Activated effector memory CD4-positive, alpha-beta T cell treated with Interleukin-2 at 50 U/mL for 16 hours (primary cell): ENCODE data around the gene KREMEN1.
"Not testable (repeated sequence)": the region's sequence is repeated elsewhere in the genome, so short reads cannot be mapped to it uniquely, and the experiment has no call there.

Experiments used
- DNase-seq: peaks from one replicate; pipeline ENCODE4 v3.0.0-alpha.2; 2020

The KREMEN1 gene, protein sequence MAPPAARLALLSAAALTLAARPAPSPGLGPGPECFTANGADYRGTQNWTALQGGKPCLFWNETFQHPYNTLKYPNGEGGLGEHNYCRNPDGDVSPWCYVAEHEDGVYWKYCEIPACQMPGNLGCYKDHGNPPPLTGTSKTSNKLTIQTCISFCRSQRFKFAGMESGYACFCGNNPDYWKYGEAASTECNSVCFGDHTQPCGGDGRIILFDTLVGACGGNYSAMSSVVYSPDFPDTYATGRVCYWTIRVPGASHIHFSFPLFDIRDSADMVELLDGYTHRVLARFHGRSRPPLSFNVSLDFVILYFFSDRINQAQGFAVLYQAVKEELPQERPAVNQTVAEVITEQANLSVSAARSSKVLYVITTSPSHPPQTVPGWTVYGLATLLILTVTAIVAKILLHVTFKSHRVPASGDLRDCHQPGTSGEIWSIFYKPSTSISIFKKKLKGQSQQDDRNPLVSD

DNA sequence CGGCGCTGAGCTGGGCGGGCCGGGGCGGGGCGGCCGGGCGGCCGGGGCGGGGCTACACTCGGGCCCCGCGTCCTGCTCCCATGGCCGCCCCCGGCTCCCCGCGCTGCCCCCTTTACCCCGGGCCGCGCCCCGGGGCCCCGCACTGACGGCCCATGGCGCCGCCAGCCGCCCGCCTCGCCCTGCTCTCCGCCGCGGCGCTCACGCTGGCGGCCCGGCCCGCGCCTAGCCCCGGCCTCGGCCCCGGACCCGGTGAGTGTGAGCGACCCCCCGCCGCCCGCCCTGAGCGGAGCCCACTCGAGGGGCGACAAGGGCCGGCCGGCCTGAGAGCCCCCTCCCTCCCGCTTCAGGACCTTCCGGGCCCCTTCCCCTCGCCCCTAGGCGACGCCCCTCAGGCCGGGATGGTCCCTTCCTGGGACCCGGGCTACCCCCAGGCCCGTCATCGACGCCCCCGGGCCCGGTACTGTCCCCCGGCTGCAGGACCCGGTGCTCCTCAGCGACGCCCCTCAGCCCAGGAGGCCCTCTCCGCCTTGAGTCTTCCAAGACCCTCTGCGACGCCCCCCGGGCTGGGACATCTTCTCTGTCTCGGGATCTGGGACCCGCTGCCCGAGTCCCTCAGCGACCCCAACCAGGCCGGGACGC, at the start of gene KREMEN1:
Gene KREMEN1 (plus strand): TSS at position 57 of the 639 bp plus-strand sequence. CDS start 96 bp downstream, at position 153.
- DNase-seq, result no peak

DNA sequence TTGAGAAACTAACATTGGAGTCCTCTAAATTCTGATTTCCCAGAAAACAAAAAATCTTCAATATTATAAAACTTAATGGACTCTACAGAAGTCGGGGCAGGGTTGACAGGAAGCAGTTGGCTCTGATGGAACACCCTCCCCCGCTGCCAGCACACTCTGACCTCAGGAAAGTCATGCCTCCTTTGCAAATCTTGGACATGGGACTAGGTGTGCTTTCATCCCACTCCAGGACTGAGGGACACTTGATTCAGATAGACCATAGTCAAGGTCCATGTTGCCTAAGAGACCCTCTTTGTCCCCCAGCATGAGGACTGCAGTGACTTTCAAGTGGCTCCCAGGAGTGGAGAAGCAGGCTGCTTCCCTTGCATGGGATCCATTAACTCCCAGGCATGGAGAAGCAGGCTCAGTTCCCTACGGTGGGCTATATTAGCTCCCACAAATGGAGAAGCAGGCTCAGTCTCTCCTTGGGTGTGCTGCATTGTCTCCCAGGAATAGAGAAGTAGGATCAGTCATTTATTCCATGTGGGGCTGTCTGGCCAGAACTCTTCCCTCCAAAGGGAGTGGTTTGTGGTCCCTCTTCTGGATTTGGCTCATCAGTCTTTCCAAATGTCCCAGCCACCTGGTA, 49.6 kb upstream of the KREMEN1 start:
- no peak for DNase-seq

DNA sequence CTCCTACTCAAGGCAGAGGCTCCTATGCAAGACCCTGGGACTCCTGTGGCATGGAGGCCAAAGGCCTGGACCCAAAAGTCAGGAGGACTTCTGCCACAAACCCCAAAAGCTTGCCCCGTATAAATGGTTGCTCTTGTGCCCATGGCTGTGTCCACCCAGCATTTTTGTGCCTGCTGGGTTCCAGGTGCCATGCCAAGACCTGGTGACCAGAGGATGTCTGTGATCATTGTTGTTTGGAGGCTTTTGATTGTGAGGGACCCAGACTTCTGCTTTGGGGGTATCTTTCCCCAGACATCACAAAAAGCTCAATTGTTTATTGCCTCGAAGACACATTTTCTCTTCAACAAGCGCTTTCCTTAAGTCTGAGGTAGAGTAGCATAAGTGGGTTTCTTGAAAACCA, 46.3 kb upstream of the KREMEN1 start:
- DNase-seq, result no peak

DNA sequence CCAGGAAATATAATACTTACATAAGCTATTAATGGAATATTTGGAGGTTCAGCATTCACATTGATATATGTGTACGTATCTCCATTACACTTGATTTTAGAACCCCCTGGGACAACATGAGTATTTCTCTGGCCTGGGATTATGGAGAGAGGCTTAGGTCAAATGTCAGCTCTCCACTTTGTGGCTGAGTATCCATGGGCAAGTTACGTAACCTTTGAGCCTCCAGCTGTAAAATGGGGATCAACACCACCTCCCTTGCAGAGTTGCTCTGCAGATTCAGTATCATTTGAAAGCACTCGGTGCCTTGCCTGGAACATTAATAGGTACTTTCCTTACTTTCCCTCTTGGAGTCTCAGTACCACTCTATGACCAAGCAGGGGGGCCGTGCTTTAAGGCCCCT, 44.4 kb upstream of the KREMEN1 start:
- DNase-seq, result no peak

DNA sequence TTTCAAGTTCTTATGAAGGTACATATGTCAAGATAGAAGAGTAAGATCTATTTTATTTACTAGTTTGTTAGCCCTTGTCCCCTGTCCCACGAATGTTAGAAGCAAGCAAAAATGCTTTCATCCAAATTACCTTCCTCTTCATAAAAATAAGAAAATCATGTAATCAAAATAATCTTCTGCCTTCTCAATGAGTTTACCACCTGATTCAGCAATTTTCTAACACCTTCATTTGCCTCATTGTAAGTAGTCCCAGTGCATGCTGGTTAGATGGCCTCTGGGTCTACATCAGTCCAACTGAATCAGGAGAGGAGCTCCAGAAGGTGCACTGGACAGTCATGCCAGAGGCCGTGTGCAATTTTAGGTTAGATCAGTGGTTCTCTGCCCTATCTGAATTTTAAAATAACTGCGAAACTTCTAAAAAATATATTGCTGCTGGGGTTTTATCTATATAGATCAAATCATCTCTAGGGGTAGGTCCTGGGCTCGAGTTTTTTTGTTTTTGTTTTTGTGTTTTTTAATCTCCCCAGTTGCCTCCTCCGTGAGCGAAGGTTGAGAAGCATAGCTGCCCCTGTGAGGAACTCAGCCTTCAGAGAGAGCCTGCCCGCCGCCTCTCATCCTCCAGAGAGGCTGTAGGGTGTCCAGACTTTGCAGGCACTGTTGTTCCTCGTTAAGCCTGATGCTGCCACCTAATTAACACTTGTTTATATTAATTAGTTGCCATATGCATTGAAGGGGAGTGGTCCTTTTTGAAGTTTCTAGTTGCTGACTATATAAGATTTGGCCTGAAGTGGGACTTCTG, 43.4 kb upstream of the KREMEN1 start:
- no peak for DNase-seq

DNA sequence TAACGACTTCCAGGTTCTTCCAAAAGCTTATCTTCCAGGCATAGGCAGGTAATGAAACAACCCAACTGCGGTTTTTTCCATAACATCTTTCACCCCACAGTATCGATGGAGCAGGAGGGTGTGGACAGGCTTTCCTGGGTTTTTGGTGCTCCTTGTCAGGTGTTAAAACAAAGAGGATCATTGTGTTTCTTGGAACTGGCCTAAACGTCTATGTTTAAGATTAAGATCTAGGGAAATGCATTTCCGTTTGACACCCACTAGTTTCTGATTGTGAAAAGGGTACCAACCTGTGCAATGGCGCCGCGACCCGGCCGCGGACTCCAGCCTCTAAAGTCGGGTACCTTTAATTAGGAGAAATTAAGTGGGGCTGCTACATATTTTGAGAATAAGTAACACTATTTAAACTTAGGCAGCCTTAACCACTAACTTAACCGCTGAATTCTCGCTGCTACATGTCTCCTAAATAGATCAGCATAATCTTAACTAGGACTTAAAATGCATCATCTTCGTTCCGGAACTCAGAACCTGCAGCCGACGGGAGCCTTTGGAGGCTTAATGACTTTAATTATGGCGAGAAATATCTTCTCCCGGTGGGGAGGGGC, 42.7 kb upstream of the KREMEN1 start:
- DNase-seq, result no peak

DNA sequence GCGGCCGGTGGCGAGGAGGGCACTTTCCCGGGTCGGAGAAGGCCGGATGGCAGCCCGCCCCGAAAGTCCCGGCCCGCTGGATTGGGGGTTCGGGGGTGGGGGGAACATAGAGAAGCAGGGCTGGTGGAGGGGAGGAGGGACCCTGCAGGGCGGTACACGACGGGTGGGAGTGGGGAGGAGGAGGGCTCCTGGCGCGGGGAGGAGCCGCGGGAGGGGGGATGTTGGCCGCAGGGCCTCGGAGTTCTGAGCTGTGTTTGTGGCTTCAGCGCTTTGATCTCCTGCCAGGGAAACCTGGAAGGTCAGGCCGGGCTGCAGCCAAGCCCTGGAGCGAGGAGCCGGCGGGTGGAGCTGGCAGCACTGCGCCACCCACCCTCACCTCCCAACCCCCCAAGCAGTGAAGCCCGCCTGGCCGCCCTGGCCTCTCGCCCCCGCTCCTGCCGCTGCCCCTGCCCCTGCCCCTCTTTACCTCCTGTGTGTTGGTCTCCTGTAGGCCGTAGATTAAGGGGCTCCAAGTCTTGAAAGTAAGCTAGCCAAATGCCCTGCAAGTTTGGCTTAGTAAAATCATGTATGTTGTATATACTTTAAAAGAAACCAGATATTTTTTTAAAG, 42.1 kb upstream of the KREMEN1 start:
- no peak for DNase-seq

DNA sequence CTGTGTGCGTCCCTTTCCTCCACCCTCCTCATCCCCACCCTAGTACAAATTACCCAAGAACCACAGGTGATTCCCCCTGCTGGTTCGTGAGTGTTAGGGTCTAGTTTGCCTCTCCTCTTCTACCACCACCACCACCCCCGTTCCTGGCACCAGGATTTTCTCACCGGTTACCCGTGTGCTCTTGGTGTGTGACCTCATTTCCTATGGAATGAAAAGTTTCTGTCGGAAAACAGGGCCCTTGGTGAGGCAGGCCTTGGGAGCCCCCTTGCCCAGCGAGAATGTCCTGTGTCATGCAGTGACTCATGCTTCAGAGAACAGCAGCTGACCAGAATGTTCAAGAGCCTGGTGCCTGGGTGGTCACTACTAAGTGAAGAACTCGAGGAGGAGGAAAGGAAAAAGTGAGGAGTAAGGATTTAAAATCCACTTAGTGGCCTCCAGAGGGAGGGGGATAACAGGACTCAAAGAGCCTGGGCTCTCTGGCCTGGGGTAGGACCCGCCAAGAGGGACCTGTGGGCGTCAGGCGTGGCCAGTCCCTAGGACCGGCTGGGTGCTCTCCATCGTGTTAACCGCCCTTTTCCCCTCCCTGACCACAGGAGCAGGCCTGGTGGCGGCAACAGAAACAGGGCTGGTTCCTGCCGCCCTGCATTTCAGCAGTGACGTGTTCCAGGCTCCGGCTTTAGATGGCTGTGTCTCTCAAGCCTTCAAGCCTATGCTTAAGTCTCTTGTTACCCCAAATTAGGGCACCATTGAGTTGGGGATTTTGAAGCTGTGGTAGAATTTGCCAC, 41.4 kb upstream of the KREMEN1 start:
- DNase-seq, result no peak

DNA sequence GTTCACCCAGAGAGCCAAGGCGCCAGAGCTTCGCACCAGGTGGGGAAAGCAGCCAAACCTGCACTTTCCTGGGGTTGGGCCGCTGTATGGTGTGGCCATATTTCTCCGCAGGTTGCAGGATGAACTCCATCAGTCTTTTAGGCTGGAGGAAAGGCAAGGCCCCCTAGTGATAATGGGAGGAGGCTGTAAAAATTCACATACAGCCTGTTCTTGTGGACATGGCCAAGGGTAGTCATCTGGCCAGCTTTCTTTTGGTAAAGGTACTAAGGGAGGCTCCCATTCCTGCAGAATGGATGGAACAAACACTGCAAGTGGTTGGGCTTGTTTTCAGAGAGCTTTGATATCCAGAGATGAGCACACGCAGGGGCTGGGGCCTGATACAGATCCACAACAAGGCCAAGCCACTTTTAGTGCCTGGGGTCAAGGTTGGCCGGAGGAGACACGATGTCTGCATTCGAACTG, 40.8 kb upstream of the KREMEN1 start:
- no peak for DNase-seq

DNA sequence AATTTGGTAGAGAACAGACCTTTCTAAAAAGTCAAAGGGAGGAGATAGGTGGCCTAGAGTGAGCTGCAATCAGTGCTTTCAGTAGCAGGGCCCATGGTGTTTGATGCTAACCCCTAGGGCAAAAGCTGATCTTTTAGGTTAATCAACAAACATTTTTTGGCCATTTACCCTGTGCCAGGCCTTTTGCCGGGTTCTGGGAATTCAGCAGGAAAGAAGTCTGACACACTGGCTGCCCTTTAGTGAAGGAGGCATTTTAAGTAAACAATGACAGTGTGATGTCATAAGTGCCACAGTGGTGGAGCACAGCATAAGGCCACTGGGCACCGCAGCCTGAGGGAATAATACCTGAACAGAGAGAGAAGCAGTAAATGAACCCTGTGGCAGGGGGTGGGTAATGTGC, 40.3 kb upstream of the KREMEN1 start:
- DNase-seq, result no peak

DNA sequence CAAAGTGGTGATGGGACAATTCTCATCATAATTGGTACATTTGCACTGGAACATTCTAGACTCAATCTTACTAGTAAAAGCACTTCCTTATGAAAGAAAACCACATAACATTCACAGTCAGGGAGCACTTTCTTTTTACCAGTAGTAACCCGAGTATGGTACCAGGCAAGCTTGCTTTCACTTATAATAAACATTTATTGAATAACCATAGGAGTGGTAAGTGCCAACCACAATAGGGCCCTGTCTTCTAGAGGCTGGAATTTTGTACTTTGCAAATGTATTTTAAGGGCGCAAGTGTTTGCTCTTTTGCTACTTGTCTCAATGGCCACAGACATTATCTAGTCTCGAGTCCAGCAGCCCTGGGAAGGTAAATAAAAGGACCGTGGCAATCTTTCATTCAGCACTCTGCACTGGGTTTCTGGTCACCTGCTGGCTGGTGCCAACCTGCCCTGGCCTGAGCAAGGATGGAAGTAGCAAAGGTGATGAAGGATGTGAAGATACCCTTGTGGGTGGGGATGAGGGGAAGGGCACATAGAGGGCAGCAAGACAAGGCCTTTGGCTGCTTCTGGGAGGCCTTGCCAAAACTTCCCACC, 35.4 kb upstream of the KREMEN1 start:
- no peak for DNase-seq

DNA sequence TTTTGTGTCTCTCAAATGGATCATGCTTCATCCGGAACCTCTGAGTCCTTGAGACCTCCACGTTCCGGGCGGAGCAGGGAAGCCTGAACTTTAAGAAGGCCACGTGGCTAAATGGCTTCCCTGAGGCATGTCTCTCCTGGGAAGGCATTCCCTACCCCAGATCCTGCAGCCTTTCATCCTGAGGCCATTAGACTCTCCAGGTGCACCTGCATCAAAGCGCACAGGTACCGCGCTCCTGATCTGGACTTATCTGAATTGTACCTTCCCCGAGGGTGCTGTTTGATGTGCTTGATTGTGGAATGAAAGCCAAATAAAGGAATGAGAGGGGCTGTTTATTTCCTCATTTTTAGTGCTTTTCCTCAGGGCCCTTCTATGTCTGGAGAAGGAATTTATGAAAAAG, 33.7 kb upstream of the KREMEN1 start:
- no peak for DNase-seq

DNA sequence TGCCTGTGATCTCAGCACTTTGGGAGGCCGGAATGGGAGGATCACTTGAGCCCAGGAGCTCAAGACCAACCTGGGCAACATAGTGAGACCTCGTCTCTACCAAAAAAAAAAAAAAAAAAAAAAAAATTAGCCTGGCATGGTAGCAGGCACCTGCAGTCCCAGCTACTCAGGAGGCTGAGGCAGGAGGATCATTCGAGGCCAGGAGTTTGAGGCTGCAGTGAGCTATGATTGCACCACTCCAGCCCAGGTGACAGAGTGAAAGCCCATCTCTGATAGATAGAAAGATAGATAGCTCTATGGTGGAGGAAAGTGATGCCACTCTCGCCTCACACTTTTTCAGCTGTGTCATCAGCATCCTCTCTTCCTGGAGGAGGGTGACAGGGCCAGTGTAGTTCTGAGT, 33.2 kb upstream of the KREMEN1 start:
- not testable (repeated sequence) for DNase-seq

DNA sequence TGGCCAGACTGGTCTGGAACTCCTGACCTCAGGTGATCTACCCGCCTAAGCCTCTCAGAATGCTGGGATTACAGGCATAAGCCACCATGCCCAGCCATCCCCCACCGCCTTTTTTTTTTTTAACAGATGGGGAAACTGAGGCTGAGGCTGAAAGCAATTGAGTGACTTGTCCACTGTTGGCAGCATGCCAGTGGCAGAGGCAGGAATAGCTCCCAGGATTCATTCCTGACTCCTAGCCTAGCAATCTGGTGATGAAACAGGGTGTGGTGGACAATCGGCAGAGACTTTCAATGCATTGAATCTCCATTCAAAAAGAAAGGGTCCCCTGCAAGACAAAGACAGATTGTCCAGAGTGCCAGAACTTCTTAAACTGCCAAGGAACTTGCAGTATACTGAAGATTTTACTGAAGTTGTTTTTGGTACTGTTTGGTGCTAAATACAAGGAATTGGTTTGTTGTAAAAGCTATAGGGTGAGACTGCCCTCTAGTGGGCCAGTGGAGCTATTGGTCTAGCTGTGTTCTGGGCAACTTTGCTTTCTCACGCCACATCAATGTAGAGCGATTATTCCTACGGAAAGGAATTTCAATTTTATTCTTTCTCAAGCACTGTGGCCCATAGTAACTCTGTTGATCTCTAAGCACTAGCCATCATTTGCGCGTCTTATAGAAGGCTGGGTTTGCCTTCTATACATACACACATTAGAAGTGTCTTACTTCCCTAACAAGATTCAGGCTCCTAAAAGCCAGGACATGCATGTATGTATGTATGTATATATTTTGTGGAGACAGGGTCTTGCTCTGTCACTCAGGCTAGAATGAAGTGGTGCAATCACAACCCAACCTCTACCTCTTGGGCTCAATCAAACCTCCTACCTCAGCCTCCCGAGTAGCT, 32.2 kb upstream of the KREMEN1 start:
- DNase-seq, result peak; percentile 18

DNA sequence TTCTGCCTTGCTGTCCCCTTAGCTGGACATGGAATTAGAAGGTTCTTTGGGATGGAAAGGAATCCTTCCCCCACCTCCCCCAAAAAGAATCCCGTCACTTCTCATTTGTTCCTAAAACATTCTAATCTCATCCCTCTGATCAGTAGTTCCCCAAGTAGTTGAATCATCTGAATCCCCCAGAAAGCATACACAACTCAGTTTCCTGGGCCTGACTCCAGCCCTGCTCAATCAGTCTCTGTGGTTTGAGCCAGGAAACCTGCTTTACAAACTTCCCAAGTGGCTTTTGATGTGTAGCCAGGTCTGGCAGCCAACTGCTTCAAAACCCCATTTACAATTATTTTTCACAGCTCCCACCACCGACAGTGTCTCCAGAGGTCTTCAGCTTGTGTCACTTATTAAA, 31.4 kb upstream of the KREMEN1 start:
- no peak for DNase-seq

DNA sequence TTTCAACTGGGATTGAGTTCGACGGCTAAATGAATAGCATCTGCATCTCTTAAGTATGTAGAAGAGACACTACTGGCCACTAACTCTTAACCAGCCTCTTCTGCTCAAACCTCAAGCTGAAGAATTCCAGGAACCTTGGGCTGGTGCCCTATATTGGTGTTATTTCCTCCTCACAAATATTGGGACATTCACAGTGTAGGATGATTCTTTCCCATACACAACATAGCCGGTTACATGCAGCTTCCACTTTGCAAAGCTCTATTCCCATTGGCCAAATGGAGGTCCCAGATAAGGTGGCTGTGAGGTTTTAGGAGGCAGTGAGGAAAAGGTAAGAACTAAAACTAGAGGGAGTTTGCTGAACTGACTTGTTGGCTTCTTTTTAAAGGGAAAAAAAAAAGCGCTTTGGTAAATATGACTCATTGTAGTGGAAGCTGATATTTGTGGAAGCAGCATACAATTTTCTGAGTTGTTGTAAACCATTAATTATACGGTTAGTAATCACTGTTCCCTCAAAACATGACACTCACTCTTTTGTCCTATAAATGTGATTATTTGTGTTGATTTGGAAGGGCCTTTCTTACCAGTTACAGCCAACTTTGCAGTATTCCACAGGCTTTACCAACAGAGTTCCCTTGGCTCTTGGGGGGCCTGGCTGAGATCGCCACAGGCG, 28.8 kb upstream of the KREMEN1 start:
- DNase-seq, result no peak

DNA sequence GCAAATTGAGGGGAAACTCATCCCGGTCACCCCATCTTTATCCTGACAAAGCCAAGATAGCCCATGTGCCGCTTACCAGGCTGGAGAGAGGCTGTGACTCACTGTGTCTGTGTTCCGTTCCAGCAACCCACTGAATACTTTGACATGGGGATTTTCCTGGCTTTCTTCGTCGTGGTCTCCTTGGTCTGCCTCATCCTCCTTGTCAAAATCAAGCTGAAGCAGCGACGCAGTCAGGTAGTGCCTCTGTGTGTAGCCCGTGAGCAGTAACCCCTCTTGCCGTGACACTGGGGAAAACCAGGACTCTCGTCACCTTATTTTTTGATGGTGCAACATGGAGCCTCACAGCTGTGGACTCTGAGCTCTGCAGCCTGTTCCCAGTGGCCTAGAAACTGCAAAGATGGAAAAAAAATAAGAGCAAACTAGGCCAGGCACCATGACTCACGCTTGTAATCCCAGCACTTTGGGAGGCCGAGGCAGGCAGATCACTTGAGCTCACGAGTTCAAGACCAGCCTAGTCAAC, 28.1 kb upstream of the KREMEN1 start:
- DNase-seq, result no peak

DNA sequence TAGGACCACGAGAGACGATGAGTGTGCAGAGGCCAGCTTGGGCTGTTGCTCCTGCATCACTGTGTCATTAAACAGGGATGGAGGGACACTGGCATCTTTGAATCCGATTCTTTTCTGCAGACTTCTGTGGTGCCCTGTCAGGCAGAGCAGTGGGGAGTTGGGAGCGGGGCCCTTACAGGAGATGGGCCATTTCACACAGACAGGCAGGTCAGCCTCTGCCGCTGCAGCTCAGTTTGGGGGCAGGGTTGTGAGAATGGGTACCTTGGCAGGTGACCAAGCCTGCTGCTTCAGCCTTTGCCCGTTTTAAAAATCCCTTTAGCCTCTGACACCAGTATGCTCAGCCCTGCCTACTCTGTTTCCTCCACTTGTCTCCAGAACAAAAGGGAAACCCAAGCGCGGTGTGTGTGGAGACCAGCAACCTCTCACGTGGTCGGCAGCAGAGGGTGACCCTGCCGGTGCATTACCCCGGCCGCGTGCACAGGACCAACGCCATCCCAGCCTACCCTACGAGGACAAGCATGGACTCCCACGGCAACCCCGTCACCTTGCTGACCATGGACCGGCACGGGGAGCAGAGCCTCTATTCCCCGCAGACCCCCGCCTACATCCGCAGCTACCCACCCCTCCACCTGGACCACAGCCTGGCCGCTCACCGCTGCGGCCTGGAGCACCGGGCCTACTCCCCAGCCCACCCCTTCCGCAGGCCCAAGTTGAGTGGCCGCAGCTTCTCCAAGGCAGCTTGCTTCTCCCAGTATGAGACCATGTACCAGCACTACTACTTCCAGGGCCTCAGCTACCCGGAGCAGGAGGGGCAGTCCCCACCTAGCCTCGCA, 23.8 kb upstream of the KREMEN1 start:
- DNase-seq, result no peak
